Measurements from ENCODE around the gene OMG. TPM values are rescaled to one million over a fixed set of nuclear protein-coding genes. Genes with fewer than 3 reads are reported as not detected.

OMG gene
- polyA plus RNA-seq, 3 donors, result 0.83 to 2.2 TPM; not detected in 1

DNA sequence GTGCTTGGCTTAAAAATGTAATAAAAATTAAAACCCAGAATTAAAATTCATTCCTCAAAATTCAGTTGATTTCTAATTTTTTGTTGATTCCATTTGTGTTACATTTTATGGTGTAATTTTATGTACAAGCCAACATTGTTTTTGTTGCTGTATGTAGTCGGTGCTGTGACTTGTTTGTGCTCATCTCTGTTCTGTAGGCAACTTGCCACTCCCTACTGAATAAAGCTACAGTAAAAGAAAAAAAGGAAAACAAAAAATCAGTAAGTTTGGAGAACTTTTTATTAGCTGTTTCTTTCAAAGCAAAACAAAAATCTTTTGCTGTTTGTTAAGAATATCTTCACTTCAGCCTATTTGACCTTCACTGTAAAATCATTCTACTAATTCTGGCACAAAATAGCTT is 44.3 kb downstream of the OMG start:
- Histone ChIP-seq H3K27ac (ENCODE audit: low read depth in 1 of 2, low read length in 2 of 2) (no peak overlapping the region), H3K4me1 (ENCODE audit: control insufficient read depth in 1 of 2, insufficient read depth in 2 of 2, low read length in 2 of 2) (no peaks in the 10 kb centered on the region), H3K27me3 (ENCODE audit: control insufficient read depth in 2 of 2, insufficient read depth in 2 of 2, low read length in 2 of 2) (no peaks in the 10 kb centered on the region), H3K9me3 (replicated peaks in 1 of 2; ENCODE audit: control insufficient read depth in 1 of 2, insufficient read depth in 1 of 2, low read length in 2 of 2) (no peaks in the 10 kb centered on the region), H3K4me2 (replicated peaks; ENCODE audit: extremely low read depth, low read length, poor library complexity, severe bottlenecking) (no peak overlapping the region), H3K4me3 (replicated peaks in 1 of 3; ENCODE audit: low read depth in 2 of 3, low read length in 3 of 3) (no peak overlapping the region), H3K79me2 (ENCODE audit: insufficient read depth, low read length) (no peaks in the 10 kb centered on the region), H4K20me1 (ENCODE audit: insufficient read depth, low read length) (no peaks in the 10 kb centered on the region), H3K9ac (ENCODE audit: insufficient read depth, low read length, poor library complexity, severe bottlenecking) (no peak overlapping the region), H2AFZ (ENCODE audit: insufficient read depth, low read depth, low read length, poor library complexity, severe bottlenecking) (no peak overlapping the region), H3K36me3 (replicated peaks in 1 of 2; ENCODE audit: control insufficient read depth in 1 of 2, insufficient read depth in 2 of 2, low read length in 2 of 2) (peaks cover 0 to 18% of the 10 kb centered on the region in 2 donors)
- Mint-ChIP-seq H3K27ac (no peak overlapping the region), H3K4me3 (no peak overlapping the region), H3K36me3 (peaks cover 11 to 18% of the 10 kb centered on the region in 2 donors), H3K9me3 (no peaks in the 10 kb centered on the region), H3K4me1 (peaks cover 7% of the 10 kb centered on the region), H3K27me3 (ENCODE audit: low read depth in 3 of 3) (no peaks in the 10 kb centered on the region)
- intact Hi-C loops (cut with micrococcal nuclease), result no loop called here
- DNase-seq, result no peak
- TF ChIP-seq, protein P1, sequence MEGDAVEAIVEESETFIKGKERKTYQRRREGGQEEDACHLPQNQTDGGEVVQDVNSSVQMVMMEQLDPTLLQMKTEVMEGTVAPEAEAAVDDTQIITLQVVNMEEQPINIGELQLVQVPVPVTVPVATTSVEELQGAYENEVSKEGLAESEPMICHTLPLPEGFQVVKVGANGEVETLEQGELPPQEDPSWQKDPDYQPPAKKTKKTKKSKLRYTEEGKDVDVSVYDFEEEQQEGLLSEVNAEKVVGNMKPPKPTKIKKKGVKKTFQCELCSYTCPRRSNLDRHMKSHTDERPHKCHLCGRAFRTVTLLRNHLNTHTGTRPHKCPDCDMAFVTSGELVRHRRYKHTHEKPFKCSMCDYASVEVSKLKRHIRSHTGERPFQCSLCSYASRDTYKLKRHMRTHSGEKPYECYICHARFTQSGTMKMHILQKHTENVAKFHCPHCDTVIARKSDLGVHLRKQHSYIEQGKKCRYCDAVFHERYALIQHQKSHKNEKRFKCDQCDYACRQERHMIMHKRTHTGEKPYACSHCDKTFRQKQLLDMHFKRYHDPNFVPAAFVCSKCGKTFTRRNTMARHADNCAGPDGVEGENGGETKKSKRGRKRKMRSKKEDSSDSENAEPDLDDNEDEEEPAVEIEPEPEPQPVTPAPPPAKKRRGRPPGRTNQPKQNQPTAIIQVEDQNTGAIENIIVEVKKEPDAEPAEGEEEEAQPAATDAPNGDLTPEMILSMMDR (IDR thresholded peaks at IDR 0.05), result no peak
- WGBS (ENCODE audit: insufficient coverage), result no CpG with 5 or more reads among the region's 1 CpG

DNA sequence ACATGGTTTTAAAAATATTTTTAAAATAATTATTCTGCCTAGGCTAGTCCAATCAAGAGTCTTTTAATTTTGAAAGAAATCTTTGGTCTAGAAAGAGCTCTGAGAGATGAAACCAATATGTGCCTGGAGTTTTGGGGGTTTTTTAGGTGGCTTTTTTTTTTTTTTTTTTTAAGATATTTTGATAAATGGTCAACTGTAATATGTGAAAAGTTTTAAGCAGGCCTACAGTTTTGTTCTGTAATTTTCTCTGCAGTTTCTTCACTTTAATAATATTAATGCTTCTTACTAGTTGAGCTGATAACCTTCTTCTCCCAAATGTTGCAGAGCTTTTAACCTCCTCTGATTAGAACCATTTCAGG is 45.1 kb downstream of the OMG start:
- peaks cover 0 to 18% of the 10 kb centered on the region in 2 donors for H3K36me3 ChIP-seq (replicated peaks in 1 of 2; ENCODE audit: control insufficient read depth in 1 of 2, insufficient read depth in 2 of 2, low read length in 2 of 2)
- H3K9me3 Mint-ChIP-seq, result no peaks in the 10 kb centered on the region
- no peak for DNase-seq
- H3K4me1 ChIP-seq (ENCODE audit: control insufficient read depth in 1 of 2, insufficient read depth in 2 of 2, low read length in 2 of 2), result no peaks in the 10 kb centered on the region
- H3K9me3 ChIP-seq (replicated peaks in 1 of 2; ENCODE audit: control insufficient read depth in 1 of 2, insufficient read depth in 1 of 2, low read length in 2 of 2), result no peaks in the 10 kb centered on the region
- H3K27me3 ChIP-seq (ENCODE audit: control insufficient read depth in 2 of 2, insufficient read depth in 2 of 2, low read length in 2 of 2), result no peaks in the 10 kb centered on the region
- H3K36me3 Mint-ChIP-seq, result peaks cover 11 to 20% of the 10 kb centered on the region in 2 donors
- H2AFZ ChIP-seq (ENCODE audit: insufficient read depth, low read depth, low read length, poor library complexity, severe bottlenecking), result no peak overlapping the region
- H3K4me2 ChIP-seq (replicated peaks; ENCODE audit: extremely low read depth, low read length, poor library complexity, severe bottlenecking), result no peak overlapping the region
- no peaks in the 10 kb centered on the region for H3K27me3 Mint-ChIP-seq (ENCODE audit: low read depth in 3 of 3)
- TF ChIP-seq, protein P1 (IDR thresholded peaks at IDR 0.05), result no peak
- no peak overlapping the region for H3K4me3 Mint-ChIP-seq
- H3K9ac ChIP-seq (ENCODE audit: insufficient read depth, low read length, poor library complexity, severe bottlenecking), result no peak overlapping the region
- H3K4me1 Mint-ChIP-seq, result peaks cover 5% of the 10 kb centered on the region
- no peak overlapping the region for H3K27ac Mint-ChIP-seq
- no peaks in the 10 kb centered on the region for H3K79me2 ChIP-seq (ENCODE audit: insufficient read depth, low read length)
- H3K4me3 ChIP-seq (replicated peaks in 1 of 3; ENCODE audit: low read depth in 2 of 3, low read length in 3 of 3), result no peak overlapping the region
- H3K27ac ChIP-seq (ENCODE audit: low read depth in 1 of 2, low read length in 2 of 2), result no peak overlapping the region
- no peaks in the 10 kb centered on the region for H4K20me1 ChIP-seq (ENCODE audit: insufficient read depth, low read length)
- intact Hi-C loops (cut with micrococcal nuclease), result no loop called here

Measured in CD14-positive monocyte (primary cell).